CD14-positive monocyte (primary cell): Measurements from ENCODE around the gene MADD. TPM values are rescaled to one million over a fixed set of nuclear protein-coding genes. Genes with fewer than 3 reads are reported as not detected.

Source experiments
- DNase-seq, 3 donors: peaks; one replicate each; pipeline ENCODE4 v3.0.0-alpha.2; 2011 to 2022
- H2AFZ ChIP-seq: 2 replicates; pipeline ENCODE4 v1.6.0; 2012; ENCODE audit warnings: mild to moderate bottlenecking, low read depth, low read length, inconsistent platforms; ENCODE audit not compliant: insufficient read depth, poor library complexity, severe bottlenecking
- H3K27ac ChIP-seq, 2 donors: 1 replicate in 1 of 2; 2 replicates in 1 of 2; pipeline ENCODE4 v1.5.1; 2012 to 2013; ENCODE audit warnings: low read length in 2 of 2, control low read depth in 1 of 2, inconsistent platforms in 1 of 2, low read depth in 1 of 2, mild to moderate bottlenecking in 1 of 2
- H3K27me3 ChIP-seq, 2 donors: one replicate each; pipeline versions ENCODE4 v1.6.0 to v1.6.1; 2011 to 2013; ENCODE audit warnings: low read length in 2 of 2; ENCODE audit not compliant: control insufficient read depth in 2 of 2, insufficient read depth in 2 of 2
- H3K36me3 ChIP-seq, 2 donors: replicated peaks in 1 of 2; 1 replicate in 1 of 2; 2 replicates in 1 of 2; pipeline versions ENCODE4 v1.5.1 to v1.6.1; 2012 to 2013; ENCODE audit warnings: low read length in 2 of 2, control low read depth in 1 of 2, inconsistent platforms in 1 of 2, mild to moderate bottlenecking in 1 of 2; ENCODE audit not compliant: insufficient read depth in 2 of 2, control insufficient read depth in 1 of 2
- H3K4me1 ChIP-seq, 2 donors: 1 replicate in 1 of 2; 2 replicates in 1 of 2; pipeline versions ENCODE4 v1.5.1 to v1.6.1; 2012 to 2013; ENCODE audit warnings: low read length in 2 of 2, control low read depth in 1 of 2, inconsistent platforms in 1 of 2, mild to moderate bottlenecking in 1 of 2, moderate library complexity in 1 of 2; ENCODE audit not compliant: insufficient read depth in 2 of 2, control insufficient read depth in 1 of 2
- H3K4me2 ChIP-seq: replicated peaks from 2 replicates; pipeline ENCODE3; 2012; ENCODE audit warnings: low read length, moderate library complexity, mild to moderate bottlenecking; ENCODE audit not compliant: poor library complexity, severe bottlenecking; ENCODE audit errors: extremely low read depth
- H3K4me3 ChIP-seq, 3 experiments: fragments of 200-600 bp in 1 of 3; sonication (generic) in 1 of 3; replicated peaks in 1 of 3; 1 replicate in 2 of 3; 2 replicates in 1 of 3; pipeline ENCODE4 v1.5.1; 2011 to 2013; ENCODE audit warnings: low read length in 3 of 3, mild to moderate bottlenecking in 3 of 3, control low read depth in 2 of 3, low read depth in 2 of 3, inconsistent platforms in 1 of 3, moderate library complexity in 1 of 3
- H3K79me2 ChIP-seq: 2 replicates; pipeline ENCODE4 v1.6.0; 2012; ENCODE audit warnings: mild to moderate bottlenecking, control low read depth, inconsistent platforms, low read length, moderate library complexity; ENCODE audit not compliant: insufficient read depth
- H3K9ac ChIP-seq: 2 replicates; pipeline ENCODE4 v1.6.0; 2017; ENCODE audit warnings: low read length, mild to moderate bottlenecking; ENCODE audit not compliant: insufficient read depth, poor library complexity, severe bottlenecking
- H3K9me3 ChIP-seq, 2 donors: replicated peaks in 1 of 2; 1 replicate in 1 of 2; 2 replicates in 1 of 2; pipeline versions ENCODE4 v1.5.1 to v1.6.1; 2012 to 2013; ENCODE audit warnings: low read length in 2 of 2, control low read depth in 1 of 2; ENCODE audit not compliant: control insufficient read depth in 1 of 2, insufficient read depth in 1 of 2
- H4K20me1 ChIP-seq: 2 replicates; pipeline ENCODE4 v1.6.0; 2012; ENCODE audit warnings: mild to moderate bottlenecking, low read length, control low read depth, moderate library complexity; ENCODE audit not compliant: insufficient read depth
- H3K27ac Mint-ChIP-seq, 7 donors: one replicate each; pipeline ENCODE4 v1.8.0; 2020; ENCODE audit warnings: mild to moderate bottlenecking in 7 of 7, mixed read lengths in 7 of 7, moderate library complexity in 6 of 7, inconsistent platforms in 2 of 7
- H3K27me3 Mint-ChIP-seq, 3 donors: one replicate each; pipeline ENCODE4 v1.8.0; 2021 to 2022; ENCODE audit warnings: low read depth in 3 of 3, mild to moderate bottlenecking in 3 of 3, mixed read lengths in 3 of 3, moderate library complexity in 3 of 3, inconsistent platforms in 1 of 3
- H3K36me3 Mint-ChIP-seq, 2 donors: one replicate each; pipeline ENCODE4 v1.8.0; 2020; ENCODE audit warnings: mixed read lengths in 2 of 2, inconsistent platforms in 1 of 2, mild to moderate bottlenecking in 1 of 2
- H3K4me1 Mint-ChIP-seq: one replicate; pipeline ENCODE4 v1.8.0; 2020; ENCODE audit warnings: mild to moderate bottlenecking, mixed read lengths
- H3K4me3 Mint-ChIP-seq, 2 donors: one replicate each; pipeline ENCODE4 v1.8.0; 2020; ENCODE audit warnings: mild to moderate bottlenecking in 2 of 2, mixed read lengths in 2 of 2, moderate library complexity in 1 of 2
- H3K9me3 Mint-ChIP-seq, 7 donors: one replicate each; pipeline ENCODE4 v1.8.0; 2020 to 2022; ENCODE audit warnings: mixed read lengths in 7 of 7, mild to moderate bottlenecking in 6 of 7, moderate library complexity in 6 of 7, inconsistent platforms in 2 of 7
- CTCF ChIP-seq: fragments of 200-600 bp; IDR thresholded peaks from one replicate; pipeline ENCODE4 v1.8.0; 2022; ENCODE audit warnings: antibody characterized with exemption, mild to moderate bottlenecking
- WGBS: methylation state at CpG from one replicate; pipeline ENCODE4 v1.1.5; 2013; ENCODE audit warnings: missing lambda C conversion rate; ENCODE audit not compliant: insufficient coverage; 5-methylcytosine and 5-hydroxymethylcytosine counted together
- intact Hi-C, 2 donors: fragments of 100-400 bp; cut with micrococcal nuclease; formaldehyde crosslinking; loops; one replicate each; pipeline versions ENCODE4 v1.15.0 to v1.15.1; 2023
- polyA plus RNA-seq, 3 donors: library from polyadenylated mRNA; depleted of rRNA in 1 of 3; unstranded in 2 of 3; stranded (reverse) in 1 of 3; fragments of 300-500 nt in 2 of 3; fragments of >200 nt in 1 of 3; fragmentation: Illumina TruSeq in 2 of 3; gene quantifications; 1 replicate in 2 of 3; 2 replicates in 1 of 3; pipeline ENCODE4 v1.2.3, GENCODE V29; 2012 to 2021

MADD gene
- polyA plus RNA-seq, 3 donors, result 6.4 to 58.1 (median 12.2) TPM

DNA sequence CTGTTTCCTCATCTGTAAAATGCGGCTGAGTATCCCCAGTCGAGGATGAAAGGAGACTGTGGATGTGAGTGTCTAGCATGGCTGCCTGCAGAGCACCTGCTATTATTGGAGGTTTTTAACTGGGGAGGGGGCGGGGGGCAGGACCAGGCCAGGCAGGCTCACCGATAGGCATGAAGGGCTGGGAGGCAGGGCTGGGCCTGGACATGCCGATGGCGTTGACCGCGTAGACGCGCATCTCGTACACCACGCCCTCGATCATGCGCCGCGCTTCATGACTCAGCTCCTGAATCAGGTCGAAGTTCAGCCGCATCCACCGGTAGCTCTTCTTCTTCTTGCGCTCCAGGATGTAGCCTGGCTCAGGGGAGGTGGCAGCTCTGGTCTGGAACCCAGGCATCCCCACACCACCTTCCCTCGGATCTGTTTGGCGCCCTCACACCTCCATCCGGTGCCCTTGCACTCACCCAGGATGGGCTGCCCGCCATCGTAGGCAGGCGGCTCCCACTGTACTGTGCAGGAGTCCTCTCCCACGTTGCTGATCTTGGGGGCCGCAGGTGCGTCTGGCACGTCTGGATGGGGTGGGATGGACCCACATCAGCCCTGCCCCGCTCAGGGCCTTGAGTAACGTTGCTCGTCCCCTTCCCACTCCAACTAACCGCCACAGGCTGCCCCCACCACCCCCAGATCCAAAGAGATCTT lies 67.4 kb downstream of the MADD start:
- H2AFZ ChIP-seq, result no peak overlapping the region
- intact Hi-C loops, result no loop called here
- no peak overlapping the region for H3K4me2 ChIP-seq
- DNase-seq, result no peak
- H3K4me3 Mint-ChIP-seq, result no peak overlapping the region
- H3K27me3 Mint-ChIP-seq, result peaks cover 0 to 2% (median 0%) of the 10 kb centered on the region in 3 donors
- peaks cover 37 to 48% of the 10 kb centered on the region in 2 donors for H3K36me3 Mint-ChIP-seq
- no peak overlapping the region for H3K4me3 ChIP-seq
- H3K36me3 ChIP-seq, result peaks cover 17 to 68% of the 10 kb centered on the region in 2 donors
- H3K4me1 Mint-ChIP-seq, result no peaks in the 10 kb centered on the region
- TF ChIP-seq CTCF, result no peak
- H3K27ac ChIP-seq, result no peak overlapping the region
- H3K9me3 Mint-ChIP-seq, result peaks cover 0 to 3% (median 0%) of the 10 kb centered on the region in 7 donors
- no peaks in the 10 kb centered on the region for H3K27me3 ChIP-seq
- peak overlapping the region in 1 of 7 donors; percentile 51 for H3K27ac Mint-ChIP-seq
- H3K4me1 ChIP-seq, result no peaks in the 10 kb centered on the region
- H4K20me1 ChIP-seq, result no peaks in the 10 kb centered on the region
- H3K9me3 ChIP-seq, result no peaks in the 10 kb centered on the region
- H3K9ac ChIP-seq, result no peak overlapping the region
- no peaks in the 10 kb centered on the region for H3K79me2 ChIP-seq
- 95% methylated on average over 26 of the region's 34 CpGs for WGBS

- intact Hi-C loops, result no loop called here
- Histone ChIP-seq H2AFZ (no peak overlapping the region), H3K27ac (no peak overlapping the region), H3K4me3 (no peak overlapping the region), H3K9me3 (no peaks in the 10 kb centered on the region), H4K20me1 (no peaks in the 10 kb centered on the region), H3K4me2 (no peak overlapping the region), H3K27me3 (no peaks in the 10 kb centered on the region), H3K9ac (no peak overlapping the region), H3K79me2 (no peaks in the 10 kb centered on the region), H3K4me1 (no peaks in the 10 kb centered on the region), H3K36me3 (peaks cover 17 to 76% of the 10 kb centered on the region in 2 donors)
- WGBS, result over 99% methylated on average over 24 of the region's 27 CpGs
- DNase-seq, result no peak
- Mint-ChIP-seq H3K27me3 (peaks cover 0 to 2% (median 0%) of the 10 kb centered on the region in 3 donors), H3K36me3 (peaks cover 41 to 55% of the 10 kb centered on the region in 2 donors), H3K9me3 (peaks cover 0 to 3% (median 0%) of the 10 kb centered on the region in 7 donors), H3K4me1 (no peaks in the 10 kb centered on the region), H3K4me3 (no peak overlapping the region), H3K27ac (no peak overlapping the region)
- TF ChIP-seq CTCF, result no peak
These were observed 68.7 kb downstream of the MADD start for GRCh38 chr11:47338396-47339241.
